Measurements from ENCODE around the gene EGFL8. TPM values are rescaled to one million over a fixed set of nuclear protein-coding genes. Genes with fewer than 3 reads are reported as not detected.

Gene EGFL8
- total and polyA plus RNA-seq, 9 of the 15 experiments (the other 6 are each of a cell fraction or from before 2014, with no cell fraction given) = 2.2 to 47.4 (median 14.2) TPM

GRCh38 chr6:32153564-32154513 lies 10.6 kb upstream of the EGFL8 start, which contains the start of gene PPT2 (continued):
- TF ChIP-seq CHD4 (IDR thresholded peaks at IDR 0.05; ENCODE audit: insufficient read depth, insufficient replicate concordance, low read depth, low read length, poor library complexity, severe bottlenecking) = no peak
- TF ChIP-seq ZNF347 (CRISPR knock-in tag; IDR thresholded peaks at IDR 0.05; ENCODE audit: low read depth) = no peak
- no peak for TF ChIP-seq ZFP30 (CRISPR knock-in tag; IDR thresholded peaks at IDR 0.05; ENCODE audit: borderline replicate concordance)
- no peak for TF ChIP-seq MTA2 (IDR thresholded peaks at IDR 0.05; ENCODE audit: low read depth)
- TF ChIP-seq STAT5A (IDR thresholded peaks at IDR 0.05; ENCODE audit: borderline replicate concordance, low read length) = peak; percentile 12; the same call in 1 of the 2 replicates
- TF ChIP-seq MLLT1 (IDR thresholded peaks at IDR 0.05) = peak; percentile 60 to 77; a peak in 3 of 4 replicates
- no peak for TF ChIP-seq MED1 (CRISPR knock-in tag; IDR thresholded peaks at IDR 0.05; ENCODE audit: borderline replicate concordance)
- no peak for TF ChIP-seq ETS2 (tag; IDR thresholded peaks at IDR 0.05; ENCODE audit: borderline replicate concordance, poor library complexity, severe bottlenecking)
- no peak for TF ChIP-seq ZNF384 (IDR thresholded peaks at IDR 0.05; ENCODE audit: low read depth, low read length)
- TF ChIP-seq ZNF316 (IDR thresholded peaks at IDR 0.05) = no peak; the same call in 1 of the 2 replicates
- no peak for TF ChIP-seq CBX8 (IDR thresholded peaks at IDR 0.05; ENCODE audit: borderline replicate concordance, extremely low read depth, low read depth, low read length, poor library complexity, severe bottlenecking)
- no peak for TF ChIP-seq CEBPZ (IDR thresholded peaks at IDR 0.05; ENCODE audit: borderline replicate concordance, low read depth, low read length)
- TF ChIP-seq ZFP91 (CRISPR knock-in tag; IDR thresholded peaks at IDR 0.05) = 0 out of 2 replicates have a peak, but pooled peaks have one; percentile 21

Measured in K562 (cell line).